ENCODE results near the gene TDP1.
"Not testable (repeated sequence)": the region's sequence is repeated elsewhere in the genome, so short reads cannot be mapped to it uniquely, and the experiment has no call there.

The TDP1 gene

GRCh38 chr14:90042496-90043252 lies 86.9 kb downstream of the TDP1 start:
- no peak for DNase-seq (ENCODE audit: low read depth in 2 of 3, low spot score in 2 of 3)

GRCh38 chr14:90045616-90046015 lies 89.9 kb downstream of the TDP1 start:
- no peak for DNase-seq (ENCODE audit: low read depth in 2 of 3, low spot score in 2 of 3)

GRCh38 chr14:90049390-90049789 lies 93.7 kb downstream of the TDP1 start:
- DNase-seq (ENCODE audit: low read depth in 2 of 3, low spot score in 2 of 3), result no peak

- DNase-seq (ENCODE audit: low read depth in 2 of 3, low spot score in 2 of 3), result no peak
Measured at GRCh38 chr14:90050271-90050670, 94.5 kb downstream of the TDP1 start.

GRCh38 chr14:90053044-90053443 lies 97.3 kb downstream of the TDP1 start:
- no peak for DNase-seq (ENCODE audit: low read depth in 2 of 3, low spot score in 2 of 3)

GRCh38 chr14:90054803-90055202 lies 99.1 kb downstream of the TDP1 start:
- no peak for DNase-seq (ENCODE audit: low read depth in 2 of 3, low spot score in 2 of 3)

GRCh38 chr14:90056826-90057225 lies 101.1 kb downstream of the TDP1 start:
- DNase-seq (ENCODE audit: low read depth in 2 of 3, low spot score in 2 of 3), result no peak

GRCh38 chr14:90058876-90059458 lies 103.2 kb downstream of the TDP1 start:
- DNase-seq (ENCODE audit: low read depth in 2 of 3, low spot score in 2 of 3), result no peak

- DNase-seq (ENCODE audit: low read depth in 2 of 3, low spot score in 2 of 3), result peak in 1 of 3 experiments; percentile 34
Measured at GRCh38 chr14:90060312-90060964, 104.7 kb downstream of the TDP1 start.

- no peak for DNase-seq (ENCODE audit: low read depth in 2 of 3, low spot score in 2 of 3)
Measured at GRCh38 chr14:90060965-90061684, 105.4 kb downstream of the TDP1 start.

- DNase-seq (ENCODE audit: low read depth in 2 of 3, low spot score in 2 of 3), result no peak
Measured at GRCh38 chr14:90061685-90062126, 106.0 kb downstream of the TDP1 start, which contains the start of gene KCNK13. Gene KCNK13, plus strand, starts transcription at chr14:90061994. Its CDS starts 212 bp downstream, at chr14:90062206.

GRCh38 chr14:90062127-90062794 lies 106.5 kb downstream of the TDP1 start:
- no peak for DNase-seq (ENCODE audit: low read depth in 2 of 3, low spot score in 2 of 3)

GRCh38 chr14:90062822-90063539 lies 107.3 kb downstream of the TDP1 start:
- no peak for DNase-seq (ENCODE audit: low read depth in 2 of 3, low spot score in 2 of 3)

GRCh38 chr14:90072350-90072749 lies 116.6 kb downstream of the TDP1 start:
- DNase-seq (ENCODE audit: low read depth in 2 of 3, low spot score in 2 of 3), result no peak

- no peak for DNase-seq (ENCODE audit: low read depth in 2 of 3, low spot score in 2 of 3)
Measured at GRCh38 chr14:90079576-90079975, 123.8 kb downstream of the TDP1 start.

- DNase-seq (ENCODE audit: low read depth in 2 of 3, low spot score in 2 of 3), result no peak
Measured at GRCh38 chr14:90087433-90087832, 131.7 kb downstream of the TDP1 start.

- DNase-seq (ENCODE audit: low read depth in 2 of 3, low spot score in 2 of 3), result no peak
Measured at GRCh38 chr14:90088176-90088575, 132.4 kb downstream of the TDP1 start.

- DNase-seq (ENCODE audit: low read depth in 2 of 3, low spot score in 2 of 3), result not testable (repeated sequence)
Measured at GRCh38 chr14:90089486-90089885, 133.8 kb downstream of the TDP1 start.

GRCh38 chr14:90091393-90091792 lies 135.7 kb downstream of the TDP1 start:
- no peak for DNase-seq (ENCODE audit: low read depth in 2 of 3, low spot score in 2 of 3)

GRCh38 chr14:90093942-90094595 lies 138.3 kb downstream of the TDP1 start:
- no peak for DNase-seq (ENCODE audit: low read depth in 2 of 3, low spot score in 2 of 3)
